ENCODE measurements around the gene MAML3. TPM values are rescaled to one million over a fixed set of nuclear protein-coding genes. Genes with fewer than 3 reads are reported as not detected.

The MAML3 gene
- total RNA-seq, 1 experiment from 2014 or later: 5.9 TPM

- no peak for DNase-seq
- Histone ChIP-seq H3K27me3 (ENCODE audit: control insufficient read depth, insufficient read depth, low read length) (no peaks in the 10 kb centered on the region), H3K36me3 (replicated peaks; ENCODE audit: control insufficient read depth, insufficient read depth, low read length) (no peaks in the 10 kb centered on the region), H3K4me3 (ENCODE audit: insufficient read depth, low read depth, low read length) (no peak overlapping the region)
Observed at GRCh38 chr4:139901531-139902320, 252.3 kb downstream of the MAML3 start.

DNA sequence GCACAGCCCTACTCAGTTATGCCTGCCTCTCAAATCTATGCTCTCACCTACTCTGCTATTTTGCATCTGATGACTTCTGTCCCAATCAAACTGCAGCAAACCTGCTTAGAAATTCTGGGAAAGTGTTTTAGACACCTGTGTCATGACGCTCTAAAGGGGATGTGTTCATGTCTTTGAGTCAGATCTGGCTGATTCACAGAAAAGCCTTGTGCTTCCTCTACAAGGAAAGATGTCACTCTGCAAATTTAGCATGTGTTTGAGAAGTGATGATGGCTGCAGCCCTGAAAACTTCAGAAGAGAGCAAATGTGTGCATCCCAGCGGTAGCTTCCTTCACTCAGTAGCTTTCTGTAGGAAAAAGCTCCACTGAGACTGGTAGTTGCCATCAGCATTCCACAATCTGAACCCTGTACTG, 253.0 kb downstream of the MAML3 start:
- no peaks in the 10 kb centered on the region for H3K36me3 ChIP-seq (replicated peaks; ENCODE audit: control insufficient read depth, insufficient read depth, low read length)
- no peak for DNase-seq
- H3K4me3 ChIP-seq (ENCODE audit: insufficient read depth, low read depth, low read length): no peak overlapping the region
- H3K27me3 ChIP-seq (ENCODE audit: control insufficient read depth, insufficient read depth, low read length): no peaks in the 10 kb centered on the region

DNA sequence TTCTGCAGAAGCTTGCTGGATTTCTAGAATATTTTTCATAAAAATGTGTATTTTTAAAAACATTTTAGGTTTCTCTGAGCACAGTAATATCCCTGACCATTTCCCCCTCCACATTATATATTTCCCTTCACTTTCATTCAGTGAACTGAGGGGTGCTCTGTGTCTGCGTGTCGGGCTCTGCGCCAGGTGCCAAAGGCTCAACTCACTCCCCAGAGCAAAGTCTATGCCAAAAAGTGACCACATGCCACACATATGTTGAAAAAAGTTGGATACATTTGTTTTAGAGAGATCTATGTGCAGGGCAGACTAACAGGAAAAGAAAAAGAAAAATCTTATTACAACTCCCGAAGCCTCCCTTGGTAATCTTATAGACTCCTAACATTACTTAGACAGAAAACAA, 254.6 kb downstream of the MAML3 start:
- H3K27me3 ChIP-seq (ENCODE audit: control insufficient read depth, insufficient read depth, low read length): no peaks in the 10 kb centered on the region
- H3K4me3 ChIP-seq (ENCODE audit: insufficient read depth, low read depth, low read length): no peak overlapping the region
- no peaks in the 10 kb centered on the region for H3K36me3 ChIP-seq (replicated peaks; ENCODE audit: control insufficient read depth, insufficient read depth, low read length)
- DNase-seq: no peak

DNA sequence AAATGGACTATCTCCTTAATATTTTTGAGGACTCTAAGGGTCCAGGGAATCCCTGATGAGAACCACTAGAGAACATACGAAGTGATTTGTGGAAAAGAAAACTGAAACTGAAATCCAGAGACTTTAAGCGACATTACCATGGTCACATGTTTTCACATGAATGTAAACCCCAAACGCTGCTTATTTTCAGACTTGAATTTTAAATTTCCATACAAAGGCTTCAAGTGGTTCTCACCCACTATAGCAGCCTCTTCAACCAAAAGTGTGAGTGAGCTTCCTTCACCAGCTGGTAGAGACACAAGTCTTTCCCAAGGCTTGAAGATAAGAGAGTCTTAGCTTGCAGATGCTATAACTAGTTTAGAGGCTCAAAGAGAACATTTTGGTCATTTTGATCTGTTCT, 255.7 kb downstream of the MAML3 start:
- H3K4me3 ChIP-seq (ENCODE audit: insufficient read depth, low read depth, low read length): no peak overlapping the region
- no peak for DNase-seq
- H3K36me3 ChIP-seq (replicated peaks; ENCODE audit: control insufficient read depth, insufficient read depth, low read length): no peaks in the 10 kb centered on the region
- no peaks in the 10 kb centered on the region for H3K27me3 ChIP-seq (ENCODE audit: control insufficient read depth, insufficient read depth, low read length)

DNA sequence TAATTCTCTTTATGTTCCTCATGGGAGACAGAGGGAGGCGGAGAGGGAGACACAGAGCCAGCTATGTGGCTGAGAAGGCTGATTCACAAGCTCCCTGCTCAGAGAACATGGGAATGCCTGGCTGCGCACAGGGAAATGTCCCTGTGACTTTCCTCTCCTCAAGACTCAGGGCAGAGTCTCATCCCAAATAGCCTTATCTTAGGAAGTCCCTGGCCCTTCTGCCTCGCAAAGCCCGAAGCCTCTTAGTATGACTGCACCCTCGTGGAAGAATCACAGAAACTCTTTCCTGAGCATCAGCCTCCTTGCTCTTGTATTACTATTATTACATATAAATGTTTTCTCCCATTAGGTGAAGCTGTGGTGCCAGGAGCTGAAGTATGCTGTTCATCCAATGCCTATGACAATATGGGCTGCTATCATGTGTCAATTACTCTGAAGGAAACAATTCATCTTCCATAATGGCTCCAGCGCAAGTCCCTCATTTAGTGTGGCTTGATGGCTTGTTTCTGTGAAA, 257.8 kb downstream of the MAML3 start:
- H3K4me3 ChIP-seq (ENCODE audit: insufficient read depth, low read depth, low read length): no peak overlapping the region
- DNase-seq: no peak
- no peaks in the 10 kb centered on the region for H3K36me3 ChIP-seq (replicated peaks; ENCODE audit: control insufficient read depth, insufficient read depth, low read length)
- no peaks in the 10 kb centered on the region for H3K27me3 ChIP-seq (ENCODE audit: control insufficient read depth, insufficient read depth, low read length)

DNA sequence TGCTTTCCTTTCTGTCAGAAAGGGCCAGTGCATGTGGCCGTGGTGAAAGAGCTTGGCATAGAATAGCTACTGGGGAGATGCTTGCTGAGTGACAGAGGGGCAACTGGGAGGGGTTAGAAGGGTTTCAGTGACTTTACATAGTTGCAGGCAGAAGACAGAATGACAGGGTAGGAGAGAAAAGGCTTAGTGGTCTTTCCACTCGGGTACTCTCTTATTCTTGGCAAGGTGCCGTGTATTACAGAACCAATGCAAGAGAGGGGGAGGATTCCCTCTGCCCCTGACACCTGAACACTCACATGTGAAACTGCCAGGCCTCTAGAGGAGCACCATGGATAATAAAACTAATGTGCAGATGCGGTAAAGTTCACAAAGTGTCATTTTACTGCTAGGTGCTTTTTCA, 260.2 kb downstream of the MAML3 start:
- no peaks in the 10 kb centered on the region for H3K36me3 ChIP-seq (replicated peaks; ENCODE audit: control insufficient read depth, insufficient read depth, low read length)
- H3K4me3 ChIP-seq (ENCODE audit: insufficient read depth, low read depth, low read length): no peak overlapping the region
- DNase-seq: no peak
- no peaks in the 10 kb centered on the region for H3K27me3 ChIP-seq (ENCODE audit: control insufficient read depth, insufficient read depth, low read length)

DNA sequence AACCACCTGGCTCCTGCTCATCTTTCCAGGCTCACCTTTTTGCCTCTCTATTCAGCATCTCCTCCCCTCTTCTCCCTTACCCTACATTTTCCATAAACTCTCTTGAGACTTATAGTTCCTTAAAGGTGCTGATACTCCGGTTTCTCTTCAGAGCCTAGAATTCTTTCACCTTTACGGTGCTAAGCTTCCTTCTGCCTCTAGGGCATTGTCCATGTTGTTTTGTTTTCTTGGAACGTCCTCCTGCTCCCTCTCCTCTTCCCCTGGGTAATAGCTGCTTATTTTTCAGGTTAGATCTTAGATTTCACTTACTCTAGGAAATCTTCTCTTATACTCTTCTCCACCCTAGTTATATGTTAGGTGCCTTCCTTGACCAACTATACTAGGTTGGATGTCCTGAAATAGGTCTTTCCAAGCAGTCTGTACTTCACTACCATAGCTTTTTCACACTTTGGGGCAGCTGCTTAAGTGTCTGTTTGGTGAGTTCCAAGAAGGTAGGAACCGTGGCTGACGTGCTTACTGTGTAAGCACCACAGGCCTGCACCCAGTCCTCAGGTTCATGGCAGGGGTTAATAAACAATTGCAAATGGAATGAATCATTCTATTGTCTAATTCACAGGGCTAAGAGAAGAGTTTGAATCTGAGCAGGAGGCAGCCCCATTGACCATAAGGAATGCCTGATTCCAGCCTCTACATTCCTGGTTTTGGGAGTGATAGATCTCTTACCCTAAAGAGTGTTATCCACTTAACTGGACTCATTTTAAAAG, 260.8 kb downstream of the MAML3 start:
- DNase-seq: no peak
- no peak overlapping the region for H3K4me3 ChIP-seq (ENCODE audit: insufficient read depth, low read depth, low read length)
- H3K27me3 ChIP-seq (ENCODE audit: control insufficient read depth, insufficient read depth, low read length): no peaks in the 10 kb centered on the region
- H3K36me3 ChIP-seq (replicated peaks; ENCODE audit: control insufficient read depth, insufficient read depth, low read length): no peaks in the 10 kb centered on the region

GRCh38 chr4:139890816-139891215, 263.2 kb downstream of the MAML3 start:
- no peak overlapping the region for H3K4me3 ChIP-seq (ENCODE audit: insufficient read depth, low read depth, low read length)
- no peaks in the 10 kb centered on the region for H3K36me3 ChIP-seq (replicated peaks; ENCODE audit: control insufficient read depth, insufficient read depth, low read length)
- H3K27me3 ChIP-seq (ENCODE audit: control insufficient read depth, insufficient read depth, low read length): no peaks in the 10 kb centered on the region
- no peak for DNase-seq

DNA sequence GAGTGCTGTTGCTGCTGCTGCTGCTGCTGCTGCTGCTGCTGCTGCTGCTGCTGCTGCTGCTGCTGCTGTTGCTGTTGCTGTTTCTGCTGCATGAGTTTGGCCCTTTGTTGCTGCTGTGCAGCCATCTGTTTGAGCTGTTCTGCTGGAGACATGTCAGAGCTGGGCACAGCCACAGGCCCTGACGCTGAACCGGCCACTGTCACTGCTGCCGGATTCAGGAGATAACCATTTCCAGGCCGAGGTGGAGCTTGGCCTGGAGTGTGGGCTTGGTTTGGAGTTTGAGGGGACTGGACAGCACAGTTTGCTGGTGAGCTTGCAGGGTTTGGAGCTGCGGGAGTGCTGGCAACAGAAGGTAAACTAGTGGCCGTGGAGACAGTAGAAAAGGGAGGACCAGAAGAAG, 264.1 kb downstream of the MAML3 start:
- no peak for DNase-seq
- Histone ChIP-seq H3K27me3 (ENCODE audit: control insufficient read depth, insufficient read depth, low read length) (no peaks in the 10 kb centered on the region), H3K4me3 (ENCODE audit: insufficient read depth, low read depth, low read length) (no peak overlapping the region), H3K36me3 (replicated peaks; ENCODE audit: control insufficient read depth, insufficient read depth, low read length) (no peaks in the 10 kb centered on the region)

DNA sequence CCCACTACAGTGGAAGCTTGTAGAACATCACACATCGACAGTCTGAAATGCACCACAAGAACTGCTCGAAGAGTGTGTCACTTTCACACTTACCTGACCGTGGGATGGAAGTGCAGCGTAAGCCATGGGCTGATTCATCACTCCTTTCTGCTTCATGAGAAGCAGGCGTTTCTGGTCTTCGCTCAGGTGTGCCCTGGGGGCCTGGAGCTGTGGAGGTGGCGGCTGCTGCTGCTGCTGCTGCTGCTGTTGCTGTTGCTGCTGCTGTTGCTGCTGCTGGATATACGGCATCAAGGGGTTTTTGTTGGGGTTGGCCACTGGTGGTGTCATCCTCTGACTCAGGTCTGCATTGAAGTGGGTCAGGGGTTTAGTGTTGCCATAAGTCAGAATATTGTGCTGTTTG, 264.7 kb downstream of the MAML3 start:
- Histone ChIP-seq H3K36me3 (replicated peaks; ENCODE audit: control insufficient read depth, insufficient read depth, low read length) (no peaks in the 10 kb centered on the region), H3K27me3 (ENCODE audit: control insufficient read depth, insufficient read depth, low read length) (no peaks in the 10 kb centered on the region), H3K4me3 (ENCODE audit: insufficient read depth, low read depth, low read length) (no peak overlapping the region)
- no peak for DNase-seq

GRCh38 chr4:139887962-139888735, 265.8 kb downstream of the MAML3 start:
- Histone ChIP-seq H3K27me3 (ENCODE audit: control insufficient read depth, insufficient read depth, low read length) (no peaks in the 10 kb centered on the region), H3K36me3 (replicated peaks; ENCODE audit: control insufficient read depth, insufficient read depth, low read length) (no peaks in the 10 kb centered on the region), H3K4me3 (ENCODE audit: insufficient read depth, low read depth, low read length) (no peak overlapping the region)
- peak; percentile 48 for DNase-seq

DNA sequence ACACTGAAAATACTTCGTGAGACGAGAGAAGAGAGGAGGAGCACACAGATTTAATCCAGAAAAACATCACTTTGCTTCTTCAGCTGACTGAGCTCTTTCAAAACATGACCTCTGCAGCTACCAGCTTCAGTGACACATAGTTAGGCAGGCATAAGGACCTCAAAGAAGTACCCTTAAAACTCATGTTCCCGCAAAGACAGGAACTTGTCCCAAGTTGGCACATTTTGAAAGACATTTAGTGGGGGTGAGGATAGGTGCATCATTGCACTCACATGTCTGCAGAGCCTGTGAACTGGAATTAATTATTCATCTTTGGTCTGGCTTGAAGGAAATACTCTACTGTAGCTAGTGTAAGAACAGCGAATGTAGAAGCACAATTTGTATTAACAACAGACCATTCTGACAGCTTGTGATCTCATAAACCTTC, 266.6 kb downstream of the MAML3 start:
- no peak for DNase-seq
- no peaks in the 10 kb centered on the region for H3K27me3 ChIP-seq (ENCODE audit: control insufficient read depth, insufficient read depth, low read length)
- H3K4me3 ChIP-seq (ENCODE audit: insufficient read depth, low read depth, low read length): no peak overlapping the region
- H3K36me3 ChIP-seq (replicated peaks; ENCODE audit: control insufficient read depth, insufficient read depth, low read length): no peaks in the 10 kb centered on the region

GRCh38 chr4:139886798-139887197, 267.2 kb downstream of the MAML3 start:
- no peaks in the 10 kb centered on the region for H3K36me3 ChIP-seq (replicated peaks; ENCODE audit: control insufficient read depth, insufficient read depth, low read length)
- H3K27me3 ChIP-seq (ENCODE audit: control insufficient read depth, insufficient read depth, low read length): no peaks in the 10 kb centered on the region
- DNase-seq: no peak
- no peak overlapping the region for H3K4me3 ChIP-seq (ENCODE audit: insufficient read depth, low read depth, low read length)

DNA sequence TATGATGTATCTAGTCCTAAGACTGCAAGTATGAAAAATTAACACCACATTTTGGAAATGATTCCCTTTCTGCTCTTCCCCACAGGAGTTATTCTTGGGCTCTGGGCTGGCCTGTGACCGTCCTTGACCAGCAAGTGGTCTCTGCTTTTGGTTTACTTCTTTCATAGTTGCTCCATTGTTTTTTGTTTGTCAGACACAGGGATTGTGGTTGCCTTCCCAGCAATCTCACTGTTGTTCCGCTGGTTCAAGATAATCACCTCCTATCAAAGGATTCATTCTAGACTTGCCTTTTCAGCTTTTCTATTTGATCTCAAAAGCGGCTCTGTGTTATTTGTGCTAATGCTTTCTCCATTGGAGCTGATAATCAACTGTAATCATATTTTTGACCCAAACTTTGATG, 269.5 kb downstream of the MAML3 start:
- DNase-seq: no peak
- H3K36me3 ChIP-seq (replicated peaks; ENCODE audit: control insufficient read depth, insufficient read depth, low read length): no peaks in the 10 kb centered on the region
- no peak overlapping the region for H3K4me3 ChIP-seq (ENCODE audit: insufficient read depth, low read depth, low read length)
- H3K27me3 ChIP-seq (ENCODE audit: control insufficient read depth, insufficient read depth, low read length): no peaks in the 10 kb centered on the region

Data from H7 (cell line).